ENCODE results near the gene ADCY3. TPM values are rescaled to one million over a fixed set of nuclear protein-coding genes. Genes with fewer than 3 reads are reported as not detected.

ADCY3 gene
- total and polyA plus RNA-seq, 2 of the 13 experiments (the other 11 are each of a cell fraction or from before 2014, with no cell fraction given), result 0.11 to 0.61 TPM

DNA sequence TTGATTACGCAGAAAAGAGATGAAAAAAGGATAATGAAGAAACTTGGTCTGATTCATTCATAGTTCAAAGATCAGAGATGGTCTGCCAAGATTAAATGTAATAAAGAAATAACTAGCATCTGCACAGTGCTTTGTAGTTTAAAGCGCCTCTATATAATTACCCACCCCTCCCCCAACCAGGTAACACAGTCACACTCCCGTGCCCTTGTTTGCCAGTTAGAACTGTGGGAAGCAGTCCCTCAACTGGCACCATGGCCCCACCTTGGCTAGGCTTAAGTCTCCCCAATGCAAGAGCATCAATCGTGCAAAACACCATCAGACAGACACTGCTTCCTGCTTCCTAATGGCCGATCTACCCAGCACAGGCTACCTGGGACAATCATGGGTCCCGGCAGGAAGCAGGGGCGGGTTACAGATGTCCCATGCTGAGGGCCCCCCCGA is 11.6 kb downstream of the ADCY3 start:
- no peak overlapping the region for H3K9ac ChIP-seq (ENCODE audit: insufficient read depth, low read depth, low read length)
- H3K4me3 ChIP-seq (replicated peaks in 1 of 3; ENCODE audit: insufficient read depth in 1 of 3, low read depth in 2 of 3, low read length in 3 of 3), result no peak overlapping the region
- intact Hi-C loops (cut with micrococcal nuclease; ENCODE audit: unreplicated experiment), result no loop called here
- ChIA-PET POLR2A (no interaction called here), CTCF (ENCODE audit: low intra/inter-chr PET ratio, low total read pairs) (no interaction called here)
- in situ Hi-C loops (cut with HindIII; ENCODE audit: extremely low pct_ligation_motif_present, low pct_unique_long_range_greater_than_20kb), result no loop called here
- no peaks in the 10 kb centered on the region for H3K9me3 ChIP-seq (ENCODE audit: low read length)
- no peaks in the 10 kb centered on the region for H3K79me2 ChIP-seq (ENCODE audit: insufficient read depth, low read length)
- no TSS peak for BruUV-seq (replicated peaks)
- DNase-seq (ENCODE audit: low spot score) (no peak), FAIRE-seq (no peak), ATAC-seq (no peak)
- H3K27ac ChIP-seq (ENCODE audit: extremely low read length, insufficient read depth, low read length), result no peak overlapping the region
- no peak overlapping the region for H2AFZ ChIP-seq (ENCODE audit: low read length)
- 21% methylated on average over 8 of the region's 8 CpGs for WGBS (ENCODE audit: low lambda C conversion rate)
- H3K27me3 ChIP-seq (ENCODE audit: control insufficient read depth in 1 of 2, insufficient read depth in 2 of 2, low read length in 2 of 2), result peaks cover 0 to 36% of the 10 kb centered on the region in 2 experiments; a peak in 3 of 5 replicates
- H3K4me2 ChIP-seq (ENCODE audit: low read depth, low read length), result no peak overlapping the region
- no peaks in the 10 kb centered on the region for H3K36me3 ChIP-seq (replicated peaks in 1 of 2; ENCODE audit: control insufficient read depth in 1 of 2, insufficient read depth in 2 of 2, low read length in 2 of 2)
- no peaks in the 10 kb centered on the region for H3K4me1 ChIP-seq (ENCODE audit: insufficient read depth, low read length)
- no peaks in the 10 kb centered on the region for H4K20me1 ChIP-seq (ENCODE audit: insufficient read depth, low read length)
- TF ChIP-seq, protein P1, sequence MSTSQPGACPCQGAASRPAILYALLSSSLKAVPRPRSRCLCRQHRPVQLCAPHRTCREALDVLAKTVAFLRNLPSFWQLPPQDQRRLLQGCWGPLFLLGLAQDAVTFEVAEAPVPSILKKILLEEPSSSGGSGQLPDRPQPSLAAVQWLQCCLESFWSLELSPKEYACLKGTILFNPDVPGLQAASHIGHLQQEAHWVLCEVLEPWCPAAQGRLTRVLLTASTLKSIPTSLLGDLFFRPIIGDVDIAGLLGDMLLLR (CRISPR knock-in tag; IDR thresholded peaks at IDR 0.05), result no peak
- TF ChIP-seq NFE2L2 (IDR thresholded peaks at IDR 0.05; ENCODE audit: low read length) (no peak), CBX1 (IDR thresholded peaks at IDR 0.05; ENCODE audit: low read depth) (no peak), CEBPZ (IDR thresholded peaks at IDR 0.05; ENCODE audit: low read length) (no peak), DPF2 (CRISPR knock-in tag; IDR thresholded peaks at IDR 0.05; ENCODE audit: borderline replicate concordance, low read depth) (no peak), TGIF2 (CRISPR knock-in tag; IDR thresholded peaks at IDR 0.05) (no peak), ZNF672 (CRISPR knock-in tag; IDR thresholded peaks at IDR 0.05) (no peak), ZNF761 (CRISPR knock-in tag; conservative IDR thresholded peaks at IDR 0.05) (no peak), ZNF367 (CRISPR knock-in tag; IDR thresholded peaks at IDR 0.05; ENCODE audit: borderline replicate concordance) (no peak), ZNF782 (CRISPR knock-in tag; IDR thresholded peaks at IDR 0.05; ENCODE audit: borderline replicate concordance) (no peak), E2F5 (CRISPR knock-in tag; conservative IDR thresholded peaks at IDR 0.05) (no peak), NCOR1 (IDR thresholded peaks at IDR 0.05; ENCODE audit: borderline replicate concordance, low read length) (no peak), CHD2 (IDR thresholded peaks at IDR 0.05; ENCODE audit: low read depth, low read length) (no peak), ZNF460 (CRISPR knock-in tag; IDR thresholded peaks at IDR 0.05; ENCODE audit: borderline replicate concordance) (no peak), KLF12 (CRISPR knock-in tag; IDR thresholded peaks at IDR 0.05; ENCODE audit: borderline replicate concordance) (no peak), WIZ (CRISPR knock-in tag; IDR thresholded peaks at IDR 0.05) (no peak)
- TF ChIP-seq, protein P2, sequence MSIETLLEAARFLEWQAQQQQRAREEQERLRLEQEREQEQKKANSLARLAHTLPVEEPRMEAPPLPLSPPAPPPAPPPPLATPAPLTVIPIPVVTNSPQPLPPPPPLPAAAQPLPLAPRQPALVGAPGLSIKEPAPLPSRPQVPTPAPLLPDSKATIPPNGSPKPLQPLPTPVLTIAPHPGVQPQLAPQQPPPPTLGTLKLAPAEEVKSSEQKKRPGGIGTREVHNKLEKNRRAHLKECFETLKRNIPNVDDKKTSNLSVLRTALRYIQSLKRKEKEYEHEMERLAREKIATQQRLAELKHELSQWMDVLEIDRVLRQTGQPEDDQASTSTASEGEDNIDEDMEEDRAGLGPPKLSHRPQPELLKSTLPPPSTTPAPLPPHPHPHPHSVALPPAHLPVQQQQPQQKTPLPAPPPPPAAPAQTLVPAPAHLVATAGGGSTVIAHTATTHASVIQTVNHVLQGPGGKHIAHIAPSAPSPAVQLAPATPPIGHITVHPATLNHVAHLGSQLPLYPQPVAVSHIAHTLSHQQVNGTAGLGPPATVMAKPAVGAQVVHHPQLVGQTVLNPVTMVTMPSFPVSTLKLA (IDR thresholded peaks at IDR 0.05), result no peak
- TF ChIP-seq, protein P3, sequence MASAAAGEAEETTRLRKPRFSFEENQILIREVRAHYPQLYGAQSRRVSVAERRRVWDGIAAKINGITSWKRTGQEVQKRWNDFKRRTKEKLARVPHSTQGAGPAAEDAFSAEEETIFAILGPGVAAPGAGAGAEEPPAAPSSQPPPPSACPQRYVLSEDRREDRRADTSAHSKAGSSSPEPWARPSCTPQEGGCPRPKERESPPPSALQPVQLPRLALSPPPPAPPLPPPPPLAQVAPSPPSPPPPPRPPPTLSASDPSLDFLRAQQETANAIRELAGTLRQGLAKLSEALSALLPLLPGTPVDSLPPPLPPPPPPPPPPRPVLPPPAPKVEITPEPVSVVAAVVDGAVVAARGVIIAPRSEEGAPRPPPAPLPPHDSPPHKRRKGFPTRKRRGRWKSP (CRISPR knock-in tag; IDR thresholded peaks at IDR 0.05), result no peak

Measured in HepG2 (cell line).